Hepatocyte (in vitro differentiated cells): ENCODE measurements around the gene NRG2.

Experiments used
- EZH2 ChIP-seq: fragments of 200-600 bp; sonication (generic); IDR thresholded peaks from 2 replicates; pipeline ENCODE4 v1.6.1; 2016; ENCODE audit warnings: antibody characterized with exemption, mild to moderate bottlenecking, borderline replicate concordance
- EZH2phosphoT487 ChIP-seq: fragments of 200-600 bp; sonication (generic); IDR thresholded peaks from one replicate; pipeline ENCODE4 v1.6.1; 2018; ENCODE audit warnings: antibody characterized with exemption, mild to moderate bottlenecking, low read depth, moderate library complexity; ENCODE audit not compliant: unreplicated experiment, severe bottlenecking
- TF ChIP-seq, protein P1 (sequence below): fragments of 200-600 bp; sonication (generic); IDR thresholded peaks from 2 replicates; pipeline ENCODE4 v1.5.1; 2016; ENCODE audit warnings: antibody characterized with exemption, mild to moderate bottlenecking; ENCODE audit not compliant: poor library complexity

DNA sequence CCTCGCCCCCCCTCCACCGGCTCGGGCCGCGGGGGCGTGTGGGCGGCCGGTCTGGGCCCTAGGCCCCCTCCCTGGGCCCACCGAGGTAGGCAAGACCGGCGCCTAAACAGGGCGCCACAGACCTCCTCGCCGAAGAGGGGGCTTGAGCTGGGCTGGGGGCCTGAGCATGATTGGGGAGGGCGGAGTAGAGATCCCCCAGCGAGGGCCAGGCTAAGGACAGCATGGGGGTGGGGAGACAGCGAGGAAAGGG lies 138.6 kb downstream of the NRG2 start:
- TF ChIP-seq, protein P1, sequence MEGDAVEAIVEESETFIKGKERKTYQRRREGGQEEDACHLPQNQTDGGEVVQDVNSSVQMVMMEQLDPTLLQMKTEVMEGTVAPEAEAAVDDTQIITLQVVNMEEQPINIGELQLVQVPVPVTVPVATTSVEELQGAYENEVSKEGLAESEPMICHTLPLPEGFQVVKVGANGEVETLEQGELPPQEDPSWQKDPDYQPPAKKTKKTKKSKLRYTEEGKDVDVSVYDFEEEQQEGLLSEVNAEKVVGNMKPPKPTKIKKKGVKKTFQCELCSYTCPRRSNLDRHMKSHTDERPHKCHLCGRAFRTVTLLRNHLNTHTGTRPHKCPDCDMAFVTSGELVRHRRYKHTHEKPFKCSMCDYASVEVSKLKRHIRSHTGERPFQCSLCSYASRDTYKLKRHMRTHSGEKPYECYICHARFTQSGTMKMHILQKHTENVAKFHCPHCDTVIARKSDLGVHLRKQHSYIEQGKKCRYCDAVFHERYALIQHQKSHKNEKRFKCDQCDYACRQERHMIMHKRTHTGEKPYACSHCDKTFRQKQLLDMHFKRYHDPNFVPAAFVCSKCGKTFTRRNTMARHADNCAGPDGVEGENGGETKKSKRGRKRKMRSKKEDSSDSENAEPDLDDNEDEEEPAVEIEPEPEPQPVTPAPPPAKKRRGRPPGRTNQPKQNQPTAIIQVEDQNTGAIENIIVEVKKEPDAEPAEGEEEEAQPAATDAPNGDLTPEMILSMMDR = no peak
- TF ChIP-seq EZH2 (no peak), EZH2phosphoT487 (no peak)
